ENCODE results near the gene ANGPTL2. TPM values are rescaled to one million over a fixed set of nuclear protein-coding genes. Genes with fewer than 3 reads are reported as not detected.
"Not testable (repeated sequence)": the region's sequence is repeated elsewhere in the genome, so short reads cannot be mapped to it uniquely, and the experiment has no call there.

ANGPTL2 gene
- total and polyA plus RNA-seq, 4 donors = 13.4 to 51.2 (median 40.7) TPM

GRCh38 chr9:127148014-127148413 lies 25.6 kb upstream of the ANGPTL2 start:
- Histone ChIP-seq H3K4me1 (ENCODE audit: control insufficient read depth in 1 of 2, insufficient read depth in 2 of 2, low read length in 2 of 2) (no peaks in the 10 kb centered on the region), H3K4me3 (ENCODE audit: low read length in 2 of 2) (no peak overlapping the region), H3K36me3 (ENCODE audit: control insufficient read depth in 1 of 2, insufficient read depth in 2 of 2, low read length in 1 of 2) (no peaks in the 10 kb centered on the region), H3K27ac (ENCODE audit: low read depth in 1 of 2, low read length in 2 of 2) (no peak overlapping the region), H3K27me3 (ENCODE audit: control insufficient read depth in 1 of 2, insufficient read depth in 2 of 2, low read length in 1 of 2) (no peaks in the 10 kb centered on the region), H3K9me3 (ENCODE audit: control insufficient read depth, low read length) (no peaks in the 10 kb centered on the region)
- WGBS, 2 donors = 95 to 99% methylated on average over 5 of the region's 5 CpGs
- ATAC-seq (ENCODE audit: low FRiP score) (no peak), DNase-seq (no peak)
- intact Hi-C loops (cut with DNase I) = no loop called here

- H3K27ac ChIP-seq (ENCODE audit: low read depth in 1 of 2, low read length in 2 of 2) = no peak overlapping the region
- H3K4me1 ChIP-seq (ENCODE audit: control insufficient read depth in 1 of 2, insufficient read depth in 2 of 2, low read length in 2 of 2) = no peaks in the 10 kb centered on the region
- intact Hi-C loops (cut with DNase I) = no loop called here
- DNase-seq (no peak), ATAC-seq (ENCODE audit: low FRiP score) (no peak)
- WGBS, 2 donors = 78 to 85% methylated on average over 2 of the region's 2 CpGs
- H3K36me3 ChIP-seq (ENCODE audit: control insufficient read depth in 1 of 2, insufficient read depth in 2 of 2, low read length in 1 of 2) = no peaks in the 10 kb centered on the region
- no peaks in the 10 kb centered on the region for H3K27me3 ChIP-seq (ENCODE audit: control insufficient read depth in 1 of 2, insufficient read depth in 2 of 2, low read length in 1 of 2)
- H3K4me3 ChIP-seq (ENCODE audit: low read length in 2 of 2) = no peak overlapping the region
- no peaks in the 10 kb centered on the region for H3K9me3 ChIP-seq (ENCODE audit: control insufficient read depth, low read length)
Measured at GRCh38 chr9:127147251-127147650, 24.8 kb upstream of the ANGPTL2 start.

- H3K4me1 ChIP-seq (ENCODE audit: control insufficient read depth in 1 of 2, insufficient read depth in 2 of 2, low read length in 2 of 2); H3K4me3 ChIP-seq (ENCODE audit: low read length in 2 of 2); H3K27me3 ChIP-seq (ENCODE audit: control insufficient read depth in 1 of 2, insufficient read depth in 2 of 2, low read length in 1 of 2); H3K36me3 ChIP-seq (ENCODE audit: control insufficient read depth in 1 of 2, insufficient read depth in 2 of 2, low read length in 1 of 2); DNase-seq; intact Hi-C loops (cut with DNase I); H3K27ac ChIP-seq (ENCODE audit: low read depth in 1 of 2, low read length in 2 of 2); H3K9me3 ChIP-seq (ENCODE audit: control insufficient read depth, low read length); ATAC-seq (ENCODE audit: low FRiP score): not testable (repeated sequence)
Measured at GRCh38 chr9:127146841-127147240, 24.4 kb upstream of the ANGPTL2 start.

- Histone ChIP-seq H3K27ac (ENCODE audit: low read depth in 1 of 2, low read length in 2 of 2) (no peak overlapping the region), H3K4me1 (ENCODE audit: control insufficient read depth in 1 of 2, insufficient read depth in 2 of 2, low read length in 2 of 2) (no peaks in the 10 kb centered on the region), H3K9me3 (ENCODE audit: control insufficient read depth, low read length) (no peaks in the 10 kb centered on the region), H3K27me3 (ENCODE audit: control insufficient read depth in 1 of 2, insufficient read depth in 2 of 2, low read length in 1 of 2) (no peaks in the 10 kb centered on the region), H3K36me3 (ENCODE audit: control insufficient read depth in 1 of 2, insufficient read depth in 2 of 2, low read length in 1 of 2) (no peaks in the 10 kb centered on the region), H3K4me3 (ENCODE audit: low read length in 2 of 2) (no peak overlapping the region)
- DNase-seq = no peak
- WGBS, 2 donors = 91 to 94% methylated on average over 8 of the region's 8 CpGs
- no peak for ATAC-seq (ENCODE audit: low FRiP score)
- intact Hi-C loops (cut with DNase I) = loop anchor here in 1 of 2 donors (5.0 kb wide), 1 partner anchor 37 kb away; no protein-coding TSS in a partner anchor
Measured at GRCh38 chr9:127144670-127145445, 22.4 kb upstream of the ANGPTL2 start.

- H3K4me1 ChIP-seq (ENCODE audit: control insufficient read depth in 1 of 2, insufficient read depth in 2 of 2, low read length in 2 of 2) = no peaks in the 10 kb centered on the region
- intact Hi-C loops (cut with DNase I) = loop anchor here in 1 of 2 donors (5.0 kb wide), 1 partner anchor 38 kb away; no protein-coding TSS in a partner anchor
- DNase-seq = peak in 1 of 2 donors; percentile 49
- ATAC-seq (ENCODE audit: low FRiP score) = no peak
- no peaks in the 10 kb centered on the region for H3K9me3 ChIP-seq (ENCODE audit: control insufficient read depth, low read length)
- H3K36me3 ChIP-seq (ENCODE audit: control insufficient read depth in 1 of 2, insufficient read depth in 2 of 2, low read length in 1 of 2) = no peaks in the 10 kb centered on the region
- WGBS, 2 donors = 97 to 100% methylated on average over 8 of the region's 8 CpGs
- H3K27ac ChIP-seq (ENCODE audit: low read depth in 1 of 2, low read length in 2 of 2) = no peak overlapping the region
- no peaks in the 10 kb centered on the region for H3K27me3 ChIP-seq (ENCODE audit: control insufficient read depth in 1 of 2, insufficient read depth in 2 of 2, low read length in 1 of 2)
- no peak overlapping the region for H3K4me3 ChIP-seq (ENCODE audit: low read length in 2 of 2)
Measured at GRCh38 chr9:127143920-127144465, 21.6 kb upstream of the ANGPTL2 start.

- 71 to 77% methylated on average over 2 of the region's 2 CpGs for whole genome bisulfite sequencing, 2 donors
- DNase-seq (no peak), ATAC-seq (ENCODE audit: low FRiP score) (no peak)
Measured at GRCh38 chr9:127142931-127143464, 20.6 kb upstream of the ANGPTL2 start.

GRCh38 chr9:127142291-127142690 lies 19.9 kb upstream of the ANGPTL2 start:
- Histone ChIP-seq H3K27me3 (ENCODE audit: control insufficient read depth in 1 of 2, insufficient read depth in 2 of 2, low read length in 1 of 2) (no peaks in the 10 kb centered on the region), H3K4me1 (ENCODE audit: control insufficient read depth in 1 of 2, insufficient read depth in 2 of 2, low read length in 2 of 2) (no peaks in the 10 kb centered on the region), H3K9me3 (ENCODE audit: control insufficient read depth, low read length) (no peaks in the 10 kb centered on the region), H3K4me3 (ENCODE audit: low read length in 2 of 2) (no peak overlapping the region), H3K36me3 (ENCODE audit: control insufficient read depth in 1 of 2, insufficient read depth in 2 of 2, low read length in 1 of 2) (no peaks in the 10 kb centered on the region), H3K27ac (ENCODE audit: low read depth in 1 of 2, low read length in 2 of 2) (no peak overlapping the region)
- no peak for ATAC-seq (ENCODE audit: low FRiP score)
- peak in 1 of 2 donors; percentile 33 for DNase-seq
- intact Hi-C loops (cut with DNase I) = loop anchor here in 1 of 2 donors (5.0 kb wide), 1 partner anchor 40 kb away; no protein-coding TSS in a partner anchor
- WGBS, 2 donors = 94 to 97% methylated on average over 3 of the region's 3 CpGs

More at GRCh38 chr9:127142931-127143464, 20.6 kb upstream of the ANGPTL2 start:
- no peaks in the 10 kb centered on the region for H3K4me1 ChIP-seq (ENCODE audit: control insufficient read depth in 1 of 2, insufficient read depth in 2 of 2, low read length in 2 of 2)
- intact Hi-C loops (cut with DNase I) = loop anchor here in 1 of 2 donors (5.0 kb wide), 1 partner anchor 39 kb away; no protein-coding TSS in a partner anchor
- H3K4me3 ChIP-seq (ENCODE audit: low read length in 2 of 2) = no peak overlapping the region
- H3K27ac ChIP-seq (ENCODE audit: low read depth in 1 of 2, low read length in 2 of 2) = no peak overlapping the region
- H3K27me3 ChIP-seq (ENCODE audit: control insufficient read depth in 1 of 2, insufficient read depth in 2 of 2, low read length in 1 of 2) = no peaks in the 10 kb centered on the region
- H3K9me3 ChIP-seq (ENCODE audit: control insufficient read depth, low read length) = no peaks in the 10 kb centered on the region
- H3K36me3 ChIP-seq (ENCODE audit: control insufficient read depth in 1 of 2, insufficient read depth in 2 of 2, low read length in 1 of 2) = no peaks in the 10 kb centered on the region

- Histone ChIP-seq H3K36me3 (ENCODE audit: control insufficient read depth in 1 of 2, insufficient read depth in 2 of 2, low read length in 1 of 2) (no peaks in the 10 kb centered on the region), H3K4me1 (ENCODE audit: control insufficient read depth in 1 of 2, insufficient read depth in 2 of 2, low read length in 2 of 2) (no peaks in the 10 kb centered on the region), H3K27ac (ENCODE audit: low read depth in 1 of 2, low read length in 2 of 2) (no peak overlapping the region), H3K4me3 (ENCODE audit: low read length in 2 of 2) (no peak overlapping the region), H3K27me3 (ENCODE audit: control insufficient read depth in 1 of 2, insufficient read depth in 2 of 2, low read length in 1 of 2) (no peaks in the 10 kb centered on the region), H3K9me3 (ENCODE audit: control insufficient read depth, low read length) (no peaks in the 10 kb centered on the region)
- WGBS, 2 donors = 13 to 23% methylated on average over 9 of the region's 9 CpGs
- DNase-seq (peak in 1 of 2 donors; percentile 71), ATAC-seq (ENCODE audit: low FRiP score) (no peak)
- intact Hi-C loops (cut with DNase I) = loop anchor here in 1 of 2 donors (5.0 kb wide), 1 partner anchor 41 kb away; no protein-coding TSS in a partner anchor
Measured at GRCh38 chr9:127140842-127141675, 18.6 kb upstream of the ANGPTL2 start.
